K562 (cell line): Measurements from ENCODE around the gene BBC3. TPM values are rescaled to one million over a fixed set of nuclear protein-coding genes. Genes with fewer than 3 reads are reported as not detected.
A peak's percentile ranks its signal among the peaks of the same experiment; 100 is the strongest.

Experiments
- ATF7 ChIP-seq: fragments of 450-650 bp; IDR thresholded peaks from 2 replicates; pipeline ENCODE4 v1.7.1; 2014; ENCODE audit warnings: mild to moderate bottlenecking, moderate library complexity
- BHLHE40 ChIP-seq: IDR thresholded peaks from 2 replicates; pipeline ENCODE4 v1.6.1; 2011; ENCODE audit warnings: low read length, improper control_type of control experiment
- ESRRB ChIP-seq: fragments of 250-450 bp; sonication (Bioruptor Pico); IDR thresholded peaks from 2 replicates; pipeline ENCODE4 v1.5.0; 2020; ENCODE audit warnings: mild to moderate bottlenecking, moderate library complexity, borderline replicate concordance
- EWSR1 ChIP-seq: fragments of 450-650 bp; IDR thresholded peaks from 2 replicates; pipeline ENCODE4 v1.6.1; 2018; ENCODE audit warnings: borderline replicate concordance, mild to moderate bottlenecking, low read depth, moderate library complexity; ENCODE audit not compliant: partially characterized antibody
- HBP1 ChIP-seq: fragments of 450-650 bp; formaldehyde crosslinking; IDR thresholded peaks from 2 replicates; pipeline ENCODE4 v1.4.0; 2022; ENCODE audit warnings: missing genetic modification characterization
- JUND ChIP-seq, 2 experiments: IDR thresholded peaks; 2 replicates in 1 of 2; 3 replicates in 1 of 2; pipeline ENCODE4 v1.6.1; 2011; ENCODE audit warnings: borderline replicate concordance in 2 of 2, low read depth in 2 of 2, low read length in 2 of 2, improper control_type of control experiment in 1 of 2, missing biosample characterization in 1 of 2, missing genetic modification characterization in 1 of 2, missing genetic modification reagents in 1 of 2
- KLF1 ChIP-seq: fragments of 450-650 bp; IDR thresholded peaks from 2 replicates; pipeline ENCODE4 v1.6.1; 2016; ENCODE audit warnings: missing genetic modification characterization, missing compliant biosample characterization
- LARP7 ChIP-seq: fragments of 450-650 bp; IDR thresholded peaks from 2 replicates; pipeline ENCODE4 v1.6.1; 2016
- MYNN ChIP-seq, 2 experiments: sonication (generic); formaldehyde crosslinking in 1 of 2; IDR thresholded peaks; 2 replicates each; pipeline versions ENCODE4 v1.5.0 to v1.6.1; 2016 to 2020; ENCODE audit warnings: antibody characterized with exemption in 1 of 2, missing genetic modification reagents in 1 of 2
- NUFIP1 ChIP-seq: fragments of 450-650 bp; IDR thresholded peaks from 2 replicates; pipeline ENCODE4 v1.6.1; 2018; ENCODE audit not compliant: partially characterized antibody
- RERE ChIP-seq: sonication (generic); formaldehyde crosslinking; IDR thresholded peaks from 2 replicates; pipeline ENCODE4 v1.8.0; 2023; ENCODE audit warnings: missing genetic modification reagents, mild to moderate bottlenecking, borderline replicate concordance
- TOE1 ChIP-seq, 2 experiments: fragments of 450-650 bp in 1 of 2; sonication (generic) in 1 of 2; formaldehyde crosslinking in 1 of 2; IDR thresholded peaks; 2 replicates each; pipeline versions ENCODE4 v1.7.1 to v1.8.0; 2016 to 2022; ENCODE audit warnings: borderline replicate concordance in 2 of 2, mild to moderate bottlenecking in 2 of 2, antibody characterized with exemption in 1 of 2, inconsistent platforms in 1 of 2, low read depth in 1 of 2, missing genetic modification reagents in 1 of 2, moderate library complexity in 1 of 2
- XRCC5 ChIP-seq: fragments of 200-400 bp; formaldehyde crosslinking; IDR thresholded peaks from 2 replicates; pipeline ENCODE4 v1.6.1; 2017; ENCODE audit warnings: low read depth, mild to moderate bottlenecking, low read length
- ZBTB17 ChIP-seq: fragments of 450-650 bp; formaldehyde crosslinking; IDR thresholded peaks from 2 replicates; pipeline ENCODE4 v1.4.0; 2020; ENCODE audit warnings: mild to moderate bottlenecking
- ZNF174 ChIP-seq: fragments of 250-450 bp; sonication (Bioruptor Pico); IDR thresholded peaks from 2 replicates; pipeline ENCODE4 v1.4.0; 2020; ENCODE audit warnings: mild to moderate bottlenecking
- ZZZ3 ChIP-seq: fragments of 450-650 bp; IDR thresholded peaks from 2 replicates; pipeline ENCODE4 v1.6.1; 2016; ENCODE audit warnings: antibody characterized with exemption, mild to moderate bottlenecking, moderate library complexity
- polyA plus RNA-seq, 8 experiments: library from polyadenylated mRNA; depleted of rRNA in 4 of 8; stranded (reverse) in 5 of 8; unstranded in 3 of 8; fragments of >200 nt; fragmentation: Nextera tagmentation in 2 of 8; fragmentation: Illumina TruSeq in 1 of 8; extraction: Ambion mirVana in 2 of 8; extraction: Trizol in 1 of 8; gene quantifications; 2 replicates each; pipeline versions ENCODE4 v1.2.1 to v1.2.3, GENCODE V29; 2011 to 2014; ENCODE audit warnings: inconsistent platforms in 1 of 8, missing spikeins in 1 of 8
- total RNA-seq, 7 experiments: library from RNA; depleted of rRNA in 6 of 7; stranded (reverse); fragments of >200 nt in 6 of 7; fragmentation: Illumina TruSeq in 2 of 7; extraction: Trizol in 2 of 7; gene quantifications; 2 replicates each; pipeline versions ENCODE4 v1.2.1 to v1.2.3, GENCODE V29; 2011 to 2021; ENCODE audit warnings: low replicate concordance in 1 of 7
- TF ChIP-seq, protein P1 (sequence below): fragments of 450-650 bp; IDR thresholded peaks from 2 replicates; pipeline ENCODE4 v1.6.1; 2017; ENCODE audit warnings: antibody characterized with exemption

Gene BBC3
- total and polyA plus RNA-seq, 9 of the 15 experiments (the other 6 are each of a cell fraction or from before 2014, with no cell fraction given) = 0.15 to 30.7 (median 4.8) TPM

GRCh38 chr19:47226426-47227351 is 4.3 kb downstream of the BBC3 start (continued):
- TF ChIP-seq RERE (CRISPR knock-in tag) = no peak
- TF ChIP-seq, protein P1, sequence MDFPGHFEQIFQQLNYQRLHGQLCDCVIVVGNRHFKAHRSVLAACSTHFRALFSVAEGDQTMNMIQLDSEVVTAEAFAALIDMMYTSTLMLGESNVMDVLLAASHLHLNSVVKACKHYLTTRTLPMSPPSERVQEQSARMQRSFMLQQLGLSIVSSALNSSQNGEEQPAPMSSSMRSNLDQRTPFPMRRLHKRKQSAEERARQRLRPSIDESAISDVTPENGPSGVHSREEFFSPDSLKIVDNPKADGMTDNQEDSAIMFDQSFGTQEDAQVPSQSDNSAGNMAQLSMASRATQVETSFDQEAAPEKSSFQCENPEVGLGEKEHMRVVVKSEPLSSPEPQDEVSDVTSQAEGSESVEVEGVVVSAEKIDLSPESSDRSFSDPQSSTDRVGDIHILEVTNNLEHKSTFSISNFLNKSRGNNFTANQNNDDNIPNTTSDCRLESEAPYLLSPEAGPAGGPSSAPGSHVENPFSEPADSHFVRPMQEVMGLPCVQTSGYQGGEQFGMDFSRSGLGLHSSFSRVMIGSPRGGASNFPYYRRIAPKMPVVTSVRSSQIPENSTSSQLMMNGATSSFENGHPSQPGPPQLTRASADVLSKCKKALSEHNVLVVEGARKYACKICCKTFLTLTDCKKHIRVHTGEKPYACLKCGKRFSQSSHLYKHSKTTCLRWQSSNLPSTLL = no peak
- TF ChIP-seq EWSR1 = no peak
- TF ChIP-seq NUFIP1 = no peak
- peak; percentile 55; the same call in 1 of the 2 replicates for TF ChIP-seq XRCC5
- no peak for TF ChIP-seq ZZZ3
- no peak for TF ChIP-seq LARP7
- no peak for TF ChIP-seq ESRRB (CRISPR knock-in tag)
- peak; percentile 57; the same call in 1 of the 2 replicates for TF ChIP-seq MYNN (IDR thresholded peaks at IDR 0.05)
- no peak for TF ChIP-seq MYNN (CRISPR knock-in tag; IDR thresholded peaks at IDR 0.05)
- no peak for TF ChIP-seq ZNF174 (CRISPR knock-in tag)
- TF ChIP-seq HBP1 (CRISPR knock-in tag) = peak; percentile 85
- TF ChIP-seq ZBTB17 (CRISPR knock-in tag) = no peak; the same call in 1 of the 2 replicates
- TF ChIP-seq TOE1 (IDR thresholded peaks at IDR 0.05; ENCODE audit: borderline replicate concordance) = no peak; the same call in 1 of the 2 replicates
- TF ChIP-seq TOE1 (CRISPR knock-in tag; IDR thresholded peaks at IDR 0.05; ENCODE audit: borderline replicate concordance, low read depth) = no peak
- no peak for TF ChIP-seq ATF7
- peak; percentile 71 for TF ChIP-seq JUND (IDR thresholded peaks at IDR 0.05; ENCODE audit: borderline replicate concordance, low read depth, low read length)
- TF ChIP-seq JUND (tag; IDR thresholded peaks at IDR 0.05; ENCODE audit: borderline replicate concordance, low read depth, low read length) = no peak; the same call in 2 of the 3 replicates
- no peak for TF ChIP-seq KLF1
- peak; percentile 83 for TF ChIP-seq BHLHE40
